Uterus (tissue), 2 donors: ENCODE data around the gene AUTS2.

Experiments used
- CTCF ChIP-seq, 4 experiments: fragments of 200-600 bp in 2 of 4; fragments of 450-650 bp in 2 of 4; sonication (generic) in 2 of 4; IDR thresholded peaks; one replicate each; pipeline ENCODE4 v1.5.1; 2016 to 2019; ENCODE audit warnings: antibody characterized with exemption in 4 of 4, mild to moderate bottlenecking in 2 of 4, moderate library complexity in 1 of 4
- POLR2A ChIP-seq, 2 donors: fragments of 450-650 bp; IDR thresholded peaks; one replicate each; pipeline ENCODE4 v1.6.1; 2016; ENCODE audit warnings: antibody characterized with exemption in 2 of 2, mild to moderate bottlenecking in 1 of 2, moderate library complexity in 1 of 2

GRCh38 chr7:70360557-70360956 lies 762.3 kb downstream of the AUTS2 start:
- TF ChIP-seq CTCF (IDR thresholded peaks at IDR 0.05) (no peak), POLR2A (IDR thresholded peaks at IDR 0.05) (no peak)
